SK-MEL-5 (cell line): ENCODE data around the gene SLC31A2. TPM values are rescaled to one million over a fixed set of nuclear protein-coding genes. Genes with fewer than 3 reads are reported as not detected.

Experiments
- total RNA-seq: library from RNA; depleted of rRNA; stranded (reverse); fragments of >200 nt; shearing (Covaris generic); gene quantifications from 2 replicates; pipeline ENCODE4 v1.2.3, GENCODE V29; 2014; rRNA removed

The SLC31A2 gene
- total RNA-seq, 1 experiment from 2014 or later = 11.9 TPM

Other genes with a start within 250 kb of the SLC31A2 start
- 0.13 and 0.69 TPM in 2 replicates for gene ZNF883, start 138.8 kb upstream of the SLC31A2 start, total RNA-seq
- gene ZFP37, start 94.3 kb upstream of the SLC31A2 start, total RNA-seq = 1.3 and 1.4 TPM in 2 replicates
- 34.9 and 35.1 TPM in 2 replicates for gene FKBP15, start 70.3 kb downstream of the SLC31A2 start, total RNA-seq
- gene SLC31A1, start 70.5 kb downstream of the SLC31A2 start, total RNA-seq = 104 and 105 TPM in 2 replicates
- gene CDC26, start 124.6 kb downstream of the SLC31A2 start, total RNA-seq = 33.7 and 44.8 TPM in 2 replicates
- 44.7 and 59.0 TPM in 2 replicates for gene PRPF4, start 124.7 kb downstream of the SLC31A2 start, total RNA-seq
- not detected in 2 replicates for gene RNF183, start 152.4 kb downstream of the SLC31A2 start, total RNA-seq
- gene WDR31, start 189.3 kb downstream of the SLC31A2 start, total RNA-seq = 2.2 and 2.4 TPM in 2 replicates
- gene BSPRY, start 198.5 kb downstream of the SLC31A2 start, total RNA-seq = not detected in 2 replicates
- 31.1 and 33.8 TPM in 2 replicates for gene HDHD3, start 226.0 kb downstream of the SLC31A2 start, total RNA-seq